A549 (cell line): ENCODE data around the gene WDR3. TPM values are rescaled to one million over a fixed set of nuclear protein-coding genes. Genes with fewer than 3 reads are reported as not detected.

Source experiments
- ATAC-seq, 2 experiments: fragments of 200-7000 bp in 1 of 2; fragments of >200 bp in 1 of 2; cut with Nextera tagmentation in 1 of 2; cut with Tn5 transposase in 1 of 2; 3 replicates each; pipeline versions ENCODE4 v1.8.0 to v1.9.1; 2018 to 2020; ENCODE audit warnings: mild to moderate bottlenecking in 1 of 2, moderate library complexity in 1 of 2
- CTCF ChIA-PET: fragments of 300-600 bp; sonication (Branson Sonifier 250); formaldehyde crosslinking; extraction: SDS; loops from one replicate; lab custom pipeline; 2021; ENCODE audit warnings: antibody characterized with exemption, inconsistent platforms; lab: Yijun Ruan, JAX
- POLR2A ChIA-PET: fragments of 350-600 bp; formaldehyde crosslinking; extraction: SDS; loops from one replicate; lab custom pipeline; 2021; ENCODE audit warnings: antibody characterized with exemption, inconsistent platforms; lab: Yijun Ruan, JAX
- DNase-seq, 2 experiments: peaks; one replicate each; pipeline versions ENCODE4 v3.0.0 to v3.0.0-alpha.2; 2011 to 2016; ENCODE audit warnings: low read depth in 1 of 2, low spot score in 1 of 2
- FAIRE-seq: peaks from 2 replicates; lab custom pipeline; 2011; peaks lifted over from hg19 to GRCh38; lab: Jason Lieb, UNC
- H3K27ac ChIP-seq, 2 experiments: fragments of >200 bp; sonication (Bioruptor Twin); formaldehyde crosslinking; 3 replicates each; pipeline ENCODE4 v1.5.1; 2016 to 2017
- H3K4me1 ChIP-seq: fragments of >200 bp; sonication (Bioruptor Twin); formaldehyde crosslinking; 3 replicates; pipeline ENCODE4 v1.6.1; 2016
- H3K4me2 ChIP-seq: fragments of >200 bp; sonication (Bioruptor Twin); formaldehyde crosslinking; 3 replicates; pipeline ENCODE4 v1.6.1; 2016
- H3K4me3 ChIP-seq: fragments of >200 bp; sonication (Bioruptor Twin); formaldehyde crosslinking; 3 replicates; pipeline ENCODE4 v1.5.1; 2016
- H3K9me3 ChIP-seq: fragments of >200 bp; sonication (Bioruptor Twin); formaldehyde crosslinking; 3 replicates; pipeline ENCODE4 v1.6.1; 2016
- CBX2 ChIP-seq: fragments of 200-600 bp; sonication (generic); IDR thresholded peaks from 2 replicates; pipeline ENCODE4 v1.6.1; 2016; ENCODE audit warnings: low read depth, mild to moderate bottlenecking, borderline replicate concordance
- CEBPB ChIP-seq, 2 experiments: fragments of >200 bp in 1 of 2; sonication (Bioruptor Twin) in 1 of 2; formaldehyde crosslinking in 1 of 2; IDR thresholded peaks; 2 replicates each; pipeline ENCODE4 v1.6.1; 2012 to 2016
- CTCF ChIP-seq: fragments of >200 bp; sonication (Bioruptor Twin); formaldehyde crosslinking; IDR thresholded peaks from 3 replicates; pipeline ENCODE4 v1.5.1; 2016
- EHF ChIP-seq: fragments of 250-450 bp; sonication (Bioruptor Pico); IDR thresholded peaks from 2 replicates; pipeline ENCODE4 v1.5.0; 2020; ENCODE audit warnings: mild to moderate bottlenecking
- FOXS1 ChIP-seq: fragments of 250-450 bp; sonication (Bioruptor Pico); IDR thresholded peaks from 2 replicates; pipeline ENCODE4 v1.5.0; 2020; ENCODE audit warnings: mild to moderate bottlenecking, moderate library complexity
- HDAC2 ChIP-seq: fragments of 200-600 bp; sonication (generic); IDR thresholded peaks from 2 replicates; pipeline ENCODE4 v1.6.1; 2016
- HES2 ChIP-seq: fragments of >200 bp; sonication (Bioruptor Twin); formaldehyde crosslinking; IDR thresholded peaks from 2 replicates; pipeline ENCODE4 v1.6.1; 2016
- HMGXB4 ChIP-seq: fragments of 250-450 bp; sonication (Bioruptor Pico); IDR thresholded peaks from 2 replicates; pipeline ENCODE4 v1.5.0; 2021; ENCODE audit warnings: mild to moderate bottlenecking, moderate library complexity, borderline replicate concordance
- HOXA7 ChIP-seq: fragments of 250-450 bp; sonication (Bioruptor Pico); IDR thresholded peaks from 2 replicates; pipeline ENCODE4 v1.5.0; 2020; ENCODE audit warnings: mild to moderate bottlenecking, moderate library complexity
- NPAS2 ChIP-seq: fragments of 250-450 bp; sonication (Bioruptor Pico); IDR thresholded peaks from 2 replicates; pipeline ENCODE4 v1.8.0; 2022; ENCODE audit warnings: mild to moderate bottlenecking, moderate library complexity, borderline replicate concordance
- PBX3 ChIP-seq: IDR thresholded peaks from 2 replicates; pipeline ENCODE4 v1.6.1; 2012
- POLR2A ChIP-seq: IDR thresholded peaks from 2 replicates; pipeline ENCODE4 v1.6.1; 2012; ENCODE audit warnings: mild to moderate bottlenecking, low read length
- RAD21 ChIP-seq, 2 experiments: fragments of >200 bp in 1 of 2; sonication (Bioruptor Twin) in 1 of 2; formaldehyde crosslinking in 1 of 2; IDR thresholded peaks in 1 of 2; conservative IDR thresholded peaks in 1 of 2; 2 replicates in 1 of 2; 3 replicates in 1 of 2; pipeline ENCODE4 v1.6.1; 2012 to 2018; ENCODE audit warnings: inconsistent platforms in 1 of 2
- RNF2 ChIP-seq: fragments of 200-600 bp; sonication (generic); IDR thresholded peaks from 2 replicates; pipeline ENCODE4 v1.6.1; 2016; ENCODE audit warnings: low read depth, mild to moderate bottlenecking, antibody characterized with exemption, moderate library complexity, borderline replicate concordance
- SREBF2 ChIP-seq: fragments of 450-650 bp; IDR thresholded peaks from 2 replicates; pipeline ENCODE4 v1.6.1; 2014; ENCODE audit warnings: mild to moderate bottlenecking, moderate library complexity
- ZC3H11A ChIP-seq: fragments of 450-650 bp; IDR thresholded peaks from 2 replicates; pipeline ENCODE4 v1.6.1; 2014; ENCODE audit warnings: antibody characterized with exemption, mild to moderate bottlenecking
- ZNF302 ChIP-seq: fragments of 250-450 bp; sonication (Bioruptor Pico); IDR thresholded peaks from 2 replicates; pipeline ENCODE4 v1.9.0; 2021; ENCODE audit warnings: inconsistent platforms, mild to moderate bottlenecking, moderate library complexity
- ZSCAN20 ChIP-seq: fragments of 250-450 bp; sonication (Bioruptor Pico); IDR thresholded peaks from 2 replicates; pipeline ENCODE4 v1.8.0; 2022; ENCODE audit warnings: mild to moderate bottlenecking, moderate library complexity
- polyA plus RNA-seq, 4 experiments: library from polyadenylated mRNA; depleted of rRNA in 3 of 4; stranded (reverse); fragments of >200 nt; fragmentation: RNase III in 1 of 4; extraction: RNeasy Plus Mini Kit Qiagen cat#74134 plus additional on column Dnase treatment in 1 of 4; gene quantifications; 2 replicates in 3 of 4; 3 replicates in 1 of 4; pipeline ENCODE4 v1.2.3, GENCODE V29; 2011 to 2017
- TF ChIP-seq, protein P1 (sequence below): fragments of >200 bp; sonication (Bioruptor Twin); formaldehyde crosslinking; IDR thresholded peaks from 3 replicates; pipeline ENCODE4 v1.6.1; 2016
- TF ChIP-seq, protein P2 (sequence below): IDR thresholded peaks from 2 replicates; pipeline ENCODE4 v1.6.1; 2012; ENCODE audit warnings: low read depth, borderline replicate concordance
- TF ChIP-seq, protein P3 (sequence below): IDR thresholded peaks from 2 replicates; pipeline ENCODE4 v1.6.1; 2012
- TF ChIP-seq, protein P4 (sequence below): fragments of 200-600 bp; sonication (generic); IDR thresholded peaks from 2 replicates; pipeline ENCODE4 v1.6.1; 2016; ENCODE audit warnings: antibody characterized with exemption, mild to moderate bottlenecking, moderate library complexity

Gene WDR3
- polyA plus RNA-seq, 2 of the 4 experiments (the other 2 are of a cell fraction), result 29.1 to 54.6 TPM

DNA sequence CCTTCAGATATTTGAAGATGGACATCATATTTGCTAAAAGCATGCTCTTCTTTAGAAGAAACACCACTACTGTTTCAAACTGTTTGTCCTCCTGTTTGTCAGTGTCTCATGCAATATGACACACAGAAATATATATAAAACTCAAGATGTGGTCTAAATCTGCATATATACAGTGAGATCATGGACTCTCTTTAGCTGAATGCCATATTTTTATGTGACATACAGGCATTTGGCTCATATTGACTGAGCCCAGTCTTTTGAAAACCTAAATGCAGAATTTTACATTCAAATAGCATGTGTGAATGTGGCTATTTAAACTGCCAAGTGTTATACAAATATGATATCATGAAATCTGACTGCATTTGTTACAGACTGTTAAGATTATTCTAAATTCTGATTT is 18.5 kb upstream of the WDR3 start:
- no peak overlapping the region for H3K4me3 ChIP-seq
- POLR2A ChIA-PET, result no interaction called here
- no peak for FAIRE-seq
- H3K9me3 ChIP-seq, result no peaks in the 10 kb centered on the region
- no peaks in the 10 kb centered on the region for H3K4me1 ChIP-seq
- no peak for DNase-seq
- no peak for ATAC-seq
- no peak overlapping the region for H3K27ac ChIP-seq
- CTCF ChIA-PET, result interaction anchor here (0.6 to 1.3 kb wide), 2 partner anchors 11 to 16 kb away, joined by 3 read pairs; no protein-coding TSS in a partner anchor
- no peak for TF ChIP-seq FOXS1 (CRISPR knock-in tag)
- no peak for TF ChIP-seq HMGXB4 (CRISPR knock-in tag)
- no peak for TF ChIP-seq ZC3H11A
- TF ChIP-seq, protein P1, sequence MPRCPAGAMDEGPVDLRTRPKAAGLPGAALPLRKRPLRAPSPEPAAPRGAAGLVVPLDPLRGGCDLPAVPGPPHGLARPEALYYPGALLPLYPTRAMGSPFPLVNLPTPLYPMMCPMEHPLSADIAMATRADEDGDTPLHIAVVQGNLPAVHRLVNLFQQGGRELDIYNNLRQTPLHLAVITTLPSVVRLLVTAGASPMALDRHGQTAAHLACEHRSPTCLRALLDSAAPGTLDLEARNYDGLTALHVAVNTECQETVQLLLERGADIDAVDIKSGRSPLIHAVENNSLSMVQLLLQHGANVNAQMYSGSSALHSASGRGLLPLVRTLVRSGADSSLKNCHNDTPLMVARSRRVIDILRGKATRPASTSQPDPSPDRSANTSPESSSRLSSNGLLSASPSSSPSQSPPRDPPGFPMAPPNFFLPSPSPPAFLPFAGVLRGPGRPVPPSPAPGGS, result no peak
- TF ChIP-seq EHF (CRISPR knock-in tag), result no peak
- no peak for TF ChIP-seq HES2
- TF ChIP-seq CEBPB (IDR thresholded peaks at IDR 0.05), result no peak
- no peak for TF ChIP-seq CBX2
- TF ChIP-seq RNF2, result no peak
- no peak for TF ChIP-seq SREBF2
- TF ChIP-seq NPAS2 (CRISPR knock-in tag), result no peak
- no peak for TF ChIP-seq ZSCAN20 (CRISPR knock-in tag)
- TF ChIP-seq HOXA7, result no peak
- no peak for TF ChIP-seq ZNF302 (CRISPR knock-in tag)
- TF ChIP-seq, all 56 proteins: peak for 0
- no peak overlapping the region for H3K4me2 ChIP-seq

- Histone ChIP-seq H3K4me2 (no peak overlapping the region), H3K9me3 (no peaks in the 10 kb centered on the region), H3K27ac (no peak overlapping the region), H3K4me1 (peaks cover 7% of the 10 kb centered on the region; the same call in 2 of the 3 replicates), H3K4me3 (no peak overlapping the region)
- ATAC-seq, result no peak
- DNase-seq, result no peak
- FAIRE-seq, result no peak
- ChIA-PET POLR2A (no interaction called here), CTCF (no interaction called here)
- TF ChIP-seq POLR2A, result no peak
- TF ChIP-seq, protein P2, sequence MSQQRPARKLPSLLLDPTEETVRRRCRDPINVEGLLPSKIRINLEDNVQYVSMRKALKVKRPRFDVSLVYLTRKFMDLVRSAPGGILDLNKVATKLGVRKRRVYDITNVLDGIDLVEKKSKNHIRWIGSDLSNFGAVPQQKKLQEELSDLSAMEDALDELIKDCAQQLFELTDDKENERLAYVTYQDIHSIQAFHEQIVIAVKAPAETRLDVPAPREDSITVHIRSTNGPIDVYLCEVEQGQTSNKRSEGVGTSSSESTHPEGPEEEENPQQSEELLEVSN, result no peak
- TF ChIP-seq HMGXB4 (CRISPR knock-in tag), result no peak
- no peak for TF ChIP-seq NPAS2 (CRISPR knock-in tag)
- TF ChIP-seq, protein P3, sequence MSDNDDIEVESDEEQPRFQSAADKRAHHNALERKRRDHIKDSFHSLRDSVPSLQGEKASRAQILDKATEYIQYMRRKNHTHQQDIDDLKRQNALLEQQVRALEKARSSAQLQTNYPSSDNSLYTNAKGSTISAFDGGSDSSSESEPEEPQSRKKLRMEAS, result no peak
- TF ChIP-seq, protein P1, result no peak
- TF ChIP-seq ZNF302 (CRISPR knock-in tag), result no peak
- no peak for TF ChIP-seq CTCF
- TF ChIP-seq PBX3, result no peak
- no peak for TF ChIP-seq HDAC2
- TF ChIP-seq, protein P4, sequence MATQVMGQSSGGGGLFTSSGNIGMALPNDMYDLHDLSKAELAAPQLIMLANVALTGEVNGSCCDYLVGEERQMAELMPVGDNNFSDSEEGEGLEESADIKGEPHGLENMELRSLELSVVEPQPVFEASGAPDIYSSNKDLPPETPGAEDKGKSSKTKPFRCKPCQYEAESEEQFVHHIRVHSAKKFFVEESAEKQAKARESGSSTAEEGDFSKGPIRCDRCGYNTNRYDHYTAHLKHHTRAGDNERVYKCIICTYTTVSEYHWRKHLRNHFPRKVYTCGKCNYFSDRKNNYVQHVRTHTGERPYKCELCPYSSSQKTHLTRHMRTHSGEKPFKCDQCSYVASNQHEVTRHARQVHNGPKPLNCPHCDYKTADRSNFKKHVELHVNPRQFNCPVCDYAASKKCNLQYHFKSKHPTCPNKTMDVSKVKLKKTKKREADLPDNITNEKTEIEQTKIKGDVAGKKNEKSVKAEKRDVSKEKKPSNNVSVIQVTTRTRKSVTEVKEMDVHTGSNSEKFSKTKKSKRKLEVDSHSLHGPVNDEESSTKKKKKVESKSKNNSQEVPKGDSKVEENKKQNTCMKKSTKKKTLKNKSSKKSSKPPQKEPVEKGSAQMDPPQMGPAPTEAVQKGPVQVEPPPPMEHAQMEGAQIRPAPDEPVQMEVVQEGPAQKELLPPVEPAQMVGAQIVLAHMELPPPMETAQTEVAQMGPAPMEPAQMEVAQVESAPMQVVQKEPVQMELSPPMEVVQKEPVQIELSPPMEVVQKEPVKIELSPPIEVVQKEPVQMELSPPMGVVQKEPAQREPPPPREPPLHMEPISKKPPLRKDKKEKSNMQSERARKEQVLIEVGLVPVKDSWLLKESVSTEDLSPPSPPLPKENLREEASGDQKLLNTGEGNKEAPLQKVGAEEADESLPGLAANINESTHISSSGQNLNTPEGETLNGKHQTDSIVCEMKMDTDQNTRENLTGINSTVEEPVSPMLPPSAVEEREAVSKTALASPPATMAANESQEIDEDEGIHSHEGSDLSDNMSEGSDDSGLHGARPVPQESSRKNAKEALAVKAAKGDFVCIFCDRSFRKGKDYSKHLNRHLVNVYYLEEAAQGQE, result no peak
- no peak for TF ChIP-seq RNF2
- no peak for TF ChIP-seq RAD21 (conservative IDR thresholded peaks at IDR 0.05 in 1 of 2, IDR thresholded peaks at IDR 0.05 in 1 of 2)
Observed at GRCh38 chr1:117919376-117919775, 10.2 kb upstream of the WDR3 start.
